AG04449 (cell line): ENCODE results near the gene SPG7.

Experiments used
- CTCF ChIA-PET: fragments of 350-600 bp; formaldehyde crosslinking; extraction: SDS; loops from one replicate; lab custom pipeline; 2021; ENCODE audit warnings: antibody characterized with exemption; lab: Yijun Ruan, JAX
- POLR2A ChIA-PET: fragments of 400-600, 350-600 bp; formaldehyde crosslinking; extraction: SDS; loops from one replicate; lab custom pipeline; 2020; ENCODE audit warnings: antibody characterized with exemption, inconsistent platforms; lab: Yijun Ruan, JAX
- DNase-seq: peaks from one replicate; pipeline ENCODE4 v3.0.0-alpha.2; 2010; ENCODE audit warnings: low read depth, low spot score
- H3K4me3 ChIP-seq: 2 replicates; pipeline ENCODE4 v1.5.1; 2011; ENCODE audit warnings: low read depth, mild to moderate bottlenecking, control low read depth, low read length
- TF ChIP-seq, protein P1 (sequence below): IDR thresholded peaks from one replicate; pipeline ENCODE4 v1.5.1; 2011; ENCODE audit warnings: mild to moderate bottlenecking, moderate library complexity, low read length, control low read depth, inconsistent platforms; ENCODE audit not compliant: insufficient read depth; ENCODE audit errors: missing control alignments

Gene SPG7

DNA sequence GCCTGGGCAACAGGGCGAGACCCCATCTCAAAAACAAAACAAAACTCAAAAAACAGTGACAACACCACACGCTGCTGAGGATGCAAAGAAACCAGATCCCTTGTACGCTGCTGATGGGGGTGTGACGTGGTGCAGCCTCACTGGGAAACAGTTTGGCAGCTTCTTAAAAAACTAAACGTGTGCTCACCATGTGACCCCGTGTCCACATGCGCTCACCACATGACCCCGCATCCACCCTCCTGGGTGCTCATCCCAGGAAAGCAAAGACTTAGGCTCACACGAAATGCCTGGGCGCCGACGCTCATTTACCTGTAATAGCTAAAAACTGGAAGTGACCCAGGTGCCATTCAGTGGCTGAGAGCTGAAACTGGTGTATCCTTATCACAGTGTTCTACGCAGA lies 32.4 kb downstream of the SPG7 start:
- H3K4me3 ChIP-seq: no peak overlapping the region
- TF ChIP-seq, protein P1, sequence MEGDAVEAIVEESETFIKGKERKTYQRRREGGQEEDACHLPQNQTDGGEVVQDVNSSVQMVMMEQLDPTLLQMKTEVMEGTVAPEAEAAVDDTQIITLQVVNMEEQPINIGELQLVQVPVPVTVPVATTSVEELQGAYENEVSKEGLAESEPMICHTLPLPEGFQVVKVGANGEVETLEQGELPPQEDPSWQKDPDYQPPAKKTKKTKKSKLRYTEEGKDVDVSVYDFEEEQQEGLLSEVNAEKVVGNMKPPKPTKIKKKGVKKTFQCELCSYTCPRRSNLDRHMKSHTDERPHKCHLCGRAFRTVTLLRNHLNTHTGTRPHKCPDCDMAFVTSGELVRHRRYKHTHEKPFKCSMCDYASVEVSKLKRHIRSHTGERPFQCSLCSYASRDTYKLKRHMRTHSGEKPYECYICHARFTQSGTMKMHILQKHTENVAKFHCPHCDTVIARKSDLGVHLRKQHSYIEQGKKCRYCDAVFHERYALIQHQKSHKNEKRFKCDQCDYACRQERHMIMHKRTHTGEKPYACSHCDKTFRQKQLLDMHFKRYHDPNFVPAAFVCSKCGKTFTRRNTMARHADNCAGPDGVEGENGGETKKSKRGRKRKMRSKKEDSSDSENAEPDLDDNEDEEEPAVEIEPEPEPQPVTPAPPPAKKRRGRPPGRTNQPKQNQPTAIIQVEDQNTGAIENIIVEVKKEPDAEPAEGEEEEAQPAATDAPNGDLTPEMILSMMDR: no peak
- CTCF ChIA-PET: interaction anchor here (1.7 kb wide), 1 partner anchor 16 kb away, joined by 5 read pairs; no protein-coding TSS in a partner anchor
- POLR2A ChIA-PET: no interaction called here
- DNase-seq: no peak

DNA sequence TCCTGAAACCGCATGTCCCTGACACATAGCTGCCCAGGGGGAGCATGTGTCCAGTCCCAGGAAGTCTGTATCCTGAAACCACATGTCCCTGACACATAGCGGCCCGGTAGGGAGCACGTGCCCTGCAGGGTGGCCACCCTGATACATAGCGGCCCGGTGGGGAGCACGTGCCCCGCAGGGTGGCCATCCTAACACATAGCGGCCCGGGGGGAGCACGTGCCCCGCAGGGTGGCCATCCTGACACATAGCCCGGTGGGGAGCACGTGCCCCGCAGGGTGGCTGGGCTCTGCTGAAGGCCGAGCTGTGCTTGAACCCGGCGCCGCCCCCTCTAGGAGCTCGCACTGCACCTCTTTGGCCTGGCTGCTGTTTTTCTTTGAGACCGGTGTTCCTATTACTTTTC lies 33.6 kb downstream of the SPG7 start:
- TF ChIP-seq, protein P1: no peak
- H3K4me3 ChIP-seq: no peak overlapping the region
- POLR2A ChIA-PET: interaction anchor here (0.9 kb wide), 1 partner anchor 15 kb away, joined by 3 read pairs; no protein-coding TSS in a partner anchor
- no peak for DNase-seq
- CTCF ChIA-PET: interaction anchor here (2.0 kb wide), 1 partner anchor 15 kb away, joined by 8 read pairs; no protein-coding TSS in a partner anchor

DNA sequence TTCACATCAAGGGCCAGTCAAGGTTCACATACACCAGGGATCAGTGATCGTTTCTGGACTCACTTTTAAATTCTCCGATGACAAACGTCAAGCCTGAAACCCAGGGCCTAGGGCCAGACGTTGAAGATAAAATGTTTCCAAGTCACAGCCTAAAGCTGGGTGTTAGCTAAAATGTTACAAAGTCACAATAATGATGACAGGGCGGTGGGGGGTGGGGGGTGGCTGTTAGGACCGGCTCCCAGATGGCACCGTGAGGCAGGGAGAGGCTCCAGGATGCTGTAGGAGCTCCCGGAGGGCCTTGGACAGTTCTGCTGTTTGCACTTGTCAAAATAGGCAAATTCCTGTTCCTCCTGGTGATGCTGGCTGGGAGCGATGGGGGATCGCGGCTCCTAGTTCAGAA lies 35.9 kb downstream of the SPG7 start:
- TF ChIP-seq, protein P1: no peak
- CTCF ChIA-PET: interaction anchor here (1.0 kb wide), 1 partner anchor 12 kb away, joined by 7 read pairs; no protein-coding TSS in a partner anchor
- DNase-seq: no peak
- POLR2A ChIA-PET: no interaction called here
- H3K4me3 ChIP-seq: no peak overlapping the region

DNA sequence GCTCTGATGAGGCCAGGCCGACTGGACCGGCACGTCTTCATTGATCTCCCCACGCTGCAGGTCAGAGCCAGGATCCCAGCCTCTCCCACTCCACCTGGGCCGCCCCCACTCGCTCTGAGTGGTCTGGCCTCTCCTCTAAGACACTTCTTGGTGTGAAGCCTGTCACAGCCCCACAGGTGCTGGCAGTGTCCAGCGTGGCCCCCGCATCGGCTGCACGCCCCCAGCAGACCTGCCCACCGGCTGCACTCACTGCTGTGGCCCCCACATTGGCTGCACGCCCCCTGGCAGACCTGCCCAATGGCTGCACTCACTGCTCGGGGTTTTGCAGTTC lies 36.5 kb downstream of the SPG7 start:
- no peak for DNase-seq
- ChIA-PET CTCF (interaction anchor here (1.0 kb wide), 1 partner anchor 12 kb away, joined by 7 read pairs; no protein-coding TSS in a partner anchor), POLR2A (no interaction called here)
- TF ChIP-seq, protein P1: no peak
- H3K4me3 ChIP-seq: no peak overlapping the region

DNA sequence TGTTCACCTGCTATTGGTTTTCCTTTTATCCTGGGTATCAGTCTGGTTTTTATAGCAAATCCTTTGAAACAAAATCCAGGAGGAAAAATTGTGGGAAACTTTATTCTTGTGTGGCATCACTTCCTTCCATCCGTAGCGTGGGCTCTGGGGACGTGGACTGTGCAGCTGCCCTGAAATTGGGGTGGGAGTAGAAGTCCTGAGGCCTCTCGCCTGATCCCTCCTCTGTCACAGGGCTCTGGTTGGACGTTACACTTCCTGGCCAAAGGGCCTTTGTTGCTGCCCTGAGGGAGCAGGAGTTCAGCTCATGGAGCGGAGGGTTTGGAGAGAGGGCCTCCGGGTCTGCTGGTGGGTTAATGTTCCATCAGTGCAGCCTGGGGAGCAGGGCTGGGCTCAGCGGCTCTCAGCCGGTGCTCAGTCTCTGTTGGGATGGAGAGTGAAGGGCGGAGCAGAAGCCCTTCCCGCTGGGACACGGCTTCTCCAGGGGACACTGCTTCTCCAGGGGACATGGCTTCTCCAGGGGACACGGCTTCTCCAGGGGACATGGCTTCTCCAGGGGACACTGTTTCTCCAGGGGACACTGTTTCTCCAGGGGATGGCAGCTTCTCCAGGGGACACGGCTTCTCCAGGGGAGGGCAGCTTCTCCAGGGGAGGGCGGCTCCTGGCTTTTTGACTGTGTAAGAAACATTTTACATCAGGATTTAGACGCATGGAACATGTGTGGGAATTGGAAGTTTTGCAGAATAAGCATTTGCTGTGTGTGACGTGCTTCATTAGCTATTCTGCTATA lies 37.0 kb downstream of the SPG7 start:
- TF ChIP-seq, protein P1: no peak
- ChIA-PET POLR2A (no interaction called here), CTCF (interaction anchor here (2.1 kb wide), 1 partner anchor 12 kb away, joined by 6 read pairs; no protein-coding TSS in a partner anchor)
- DNase-seq: no peak
- no peak overlapping the region for H3K4me3 ChIP-seq

DNA sequence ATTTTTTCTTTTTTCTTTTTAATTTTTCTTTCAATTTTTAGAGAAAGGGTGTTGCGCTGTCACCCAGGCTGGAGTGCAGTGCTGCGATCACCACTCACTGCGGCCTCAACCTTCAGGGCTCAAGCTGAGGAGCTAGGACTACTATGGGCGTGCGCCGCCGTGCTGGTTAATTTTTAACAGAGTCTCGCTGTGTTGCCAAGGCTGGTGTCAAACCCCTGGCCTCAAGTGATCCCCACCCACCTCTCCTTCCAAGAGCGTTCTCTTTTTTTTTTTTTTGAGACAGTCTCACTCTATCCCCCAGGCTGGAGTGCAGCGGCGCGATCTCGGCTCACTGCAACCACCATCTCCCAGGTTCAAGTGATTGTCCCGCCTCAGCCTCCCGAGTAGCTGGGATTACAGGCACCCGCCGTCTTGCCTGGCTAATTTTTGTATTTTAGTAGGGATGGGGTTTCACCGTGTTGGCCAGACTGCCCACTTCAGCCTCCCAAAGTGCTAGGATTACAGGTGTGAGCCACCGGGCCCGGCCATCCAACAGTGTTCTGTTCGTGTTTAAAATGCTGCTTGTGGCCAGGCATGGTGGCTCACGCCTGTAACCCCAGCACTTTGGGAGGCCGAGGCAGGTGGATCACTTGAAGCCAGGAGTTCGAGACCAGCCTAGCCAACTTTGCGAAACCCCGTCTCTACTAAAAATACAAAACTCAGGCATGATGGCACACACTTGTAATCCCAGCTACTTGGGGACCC lies 37.8 kb downstream of the SPG7 start:
- ChIA-PET POLR2A (no interaction called here), CTCF (interaction anchor here (2.1 kb wide), 1 partner anchor 11 kb away, joined by 6 read pairs; no protein-coding TSS in a partner anchor)
- TF ChIP-seq, protein P1: no peak
- DNase-seq: no peak
- H3K4me3 ChIP-seq: no peak overlapping the region
